ENCODE results near the gene GRAMD2A.

GRAMD2A gene

GRCh38 chr15:72155003-72155621 lies 42.5 kb downstream of the GRAMD2A start:
- ChIA-PET POLR2A (no interaction called here), CTCF (interaction anchor here (0.7 to 3.1 kb wide), 19 partner anchors 8 to 413 kb away, joined by 3 to 48 read pairs (median 5); no protein-coding TSS in a partner anchor)
- DNase-seq (ENCODE audit: extremely low spot score), result no peak
- no peak for TF ChIP-seq CTCF (IDR thresholded peaks at IDR 0.05; ENCODE audit: control extremely low read depth, extremely low read depth, low read depth, missing control alignments)

- ChIA-PET CTCF (interaction anchor here (1.0 to 3.1 kb wide), 7 partner anchors 11 to 411 kb away, joined by 3 to 15 read pairs (median 5); no protein-coding TSS in a partner anchor), POLR2A (no interaction called here)
- TF ChIP-seq CTCF (IDR thresholded peaks at IDR 0.05; ENCODE audit: control extremely low read depth, extremely low read depth, low read depth, missing control alignments), result no peak
- no peak for DNase-seq (ENCODE audit: extremely low spot score)
Measured at GRCh38 chr15:72154316-72154715, 43.3 kb downstream of the GRAMD2A start.

GRCh38 chr15:72153269-72154000 lies 44.2 kb downstream of the GRAMD2A start:
- ChIA-PET CTCF (interaction anchor here (0.8 to 3.1 kb wide), 11 partner anchors 10 to 414 kb away, joined by 3 to 15 read pairs (median 4); no protein-coding TSS in a partner anchor), POLR2A (interaction anchor here (0.6 kb wide), 1 partner anchor 47 kb away, joined by 3 read pairs; no protein-coding TSS in a partner anchor)
- no peak for TF ChIP-seq CTCF (IDR thresholded peaks at IDR 0.05; ENCODE audit: control extremely low read depth, extremely low read depth, low read depth, missing control alignments)
- DNase-seq (ENCODE audit: extremely low spot score), result no peak

- DNase-seq (ENCODE audit: extremely low spot score), result no peak
- ChIA-PET POLR2A (no interaction called here), CTCF (interaction anchor here (1.5 to 4.8 kb wide), 2 partner anchors 9 to 16 kb away, joined by 5 to 27 read pairs; no protein-coding TSS in a partner anchor)
- TF ChIP-seq CTCF (IDR thresholded peaks at IDR 0.05; ENCODE audit: control extremely low read depth, extremely low read depth, low read depth, missing control alignments), result no peak
Measured at GRCh38 chr15:72147418-72147817, 50.2 kb downstream of the GRAMD2A start.

- no peak for DNase-seq (ENCODE audit: extremely low spot score)
- ChIA-PET CTCF (interaction anchor here (0.8 to 4.8 kb wide), 3 partner anchors 9 to 394 kb away, joined by 4 to 27 read pairs (median 5); no protein-coding TSS in a partner anchor), POLR2A (no interaction called here)
- no peak for TF ChIP-seq CTCF (IDR thresholded peaks at IDR 0.05; ENCODE audit: control extremely low read depth, extremely low read depth, low read depth, missing control alignments)
Measured at GRCh38 chr15:72146934-72147333, 50.7 kb downstream of the GRAMD2A start.

- TF ChIP-seq CTCF (IDR thresholded peaks at IDR 0.05; ENCODE audit: control extremely low read depth, extremely low read depth, low read depth, missing control alignments), result no peak
- no peak for DNase-seq (ENCODE audit: extremely low spot score)
- ChIA-PET POLR2A (no interaction called here), CTCF (interaction anchor here (0.6 to 4.8 kb wide), 3 partner anchors 10 to 394 kb away, joined by 3 to 27 read pairs (median 4); no protein-coding TSS in a partner anchor)
Measured at GRCh38 chr15:72146221-72146620, 51.4 kb downstream of the GRAMD2A start.

Measured in GM10248 (cell line).